Left cardiac atrium (tissue), 4 donors: Measurements from ENCODE around the gene ZNF384. TPM values are rescaled to one million over a fixed set of nuclear protein-coding genes. Genes with fewer than 3 reads are reported as not detected.

ENCODE experiments used
- ATAC-seq, 2 donors: fragments of 200-7000 bp; cut with Tn5 transposase; one replicate each; pipeline ENCODE4 v1.9.1; 2020; ENCODE audit warnings: mild to moderate bottlenecking in 2 of 2, moderate library complexity in 2 of 2
- DNase-seq: peaks from one replicate; pipeline ENCODE4 v3.0.0-alpha.2; 2020
- intact Hi-C, 2 donors: fragments of 100-400 bp; cut with DNase I; formaldehyde crosslinking; loops; one replicate each; pipeline versions ENCODE4 v1.14.1 to v1.15.1; 2022 to 2023
- total RNA-seq, 2 donors: library from RNA; stranded (reverse); fragmentation: NEBNext Ultra II Directional; extraction: Animal tissue kit (Norgen Biotek cat#: 25700); gene quantifications; one replicate each; pipeline ENCODE4 v1.2.1, GENCODE V29; 2021
- donor health status: DM: no; HTN: yes; CAD: no.
- donor health status: DM: no; HTN: yes; CAD: no; lungs with severe emphysema.
- donor health status: DM: yes; HTN: yes; CAD: no.
- donor health status: Dilated cardiomyopathy.

ZNF384 gene
- total RNA-seq, 2 donors from 2014 or later = 28.3 to 31.2 TPM

DNA sequence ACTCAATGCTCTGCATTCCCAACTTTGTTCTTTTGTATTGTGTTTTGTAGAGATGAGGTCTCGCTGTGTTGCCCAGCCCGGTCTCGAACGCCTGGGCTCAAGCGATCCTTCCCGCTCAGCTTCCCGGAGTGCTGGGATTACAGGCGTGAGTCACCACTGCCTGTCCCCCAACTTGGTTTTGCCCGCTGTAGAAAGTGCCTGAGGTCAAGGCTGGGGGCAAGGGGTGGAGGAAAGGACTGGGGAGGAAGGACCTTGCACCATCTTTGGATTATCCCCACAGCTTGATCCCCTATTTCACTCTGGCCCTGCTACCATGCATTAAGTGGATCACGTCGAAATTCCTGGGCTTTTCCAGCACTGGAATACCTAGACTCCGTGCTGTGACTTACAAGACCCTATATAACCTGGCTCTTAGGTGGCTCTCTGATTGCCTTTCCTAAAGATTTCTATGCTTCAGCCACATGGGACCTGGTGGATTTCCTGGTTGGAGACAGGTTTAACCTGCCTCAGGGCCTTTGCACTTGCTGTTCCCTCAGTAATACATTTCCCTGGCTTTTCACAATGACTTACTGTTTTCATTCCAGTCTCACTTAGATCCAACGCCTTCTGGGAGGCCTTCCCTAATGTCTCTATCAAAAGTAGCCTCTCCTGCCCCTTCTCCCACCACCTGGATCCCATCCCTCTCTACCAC lies 12.0 kb upstream of the ZNF384 start:
- intact Hi-C loops = no loop called here
- no peak for ATAC-seq
- DNase-seq = no peak

DNA sequence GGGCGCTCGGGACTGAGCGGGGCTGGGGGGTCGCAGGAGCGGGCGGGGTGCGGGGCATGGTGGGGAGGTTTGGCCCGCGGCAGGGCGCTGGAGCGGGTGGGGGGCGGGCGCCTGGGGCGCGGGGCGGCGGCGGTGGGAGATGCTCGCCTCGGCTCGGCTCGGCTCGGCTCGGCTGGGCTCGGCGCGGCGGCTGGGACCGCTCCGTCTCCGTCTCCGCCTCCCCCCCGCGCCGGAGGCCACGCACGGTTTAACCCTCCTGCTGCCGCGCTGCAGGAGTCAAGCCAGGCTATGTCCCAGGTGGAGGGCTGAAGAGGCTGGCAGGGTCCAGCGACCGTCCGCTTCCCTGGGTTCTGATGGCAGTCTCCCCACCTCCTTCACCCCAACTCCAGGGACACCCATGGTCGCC lies 11.5 kb upstream of the ZNF384 start, which contains the start of gene PIANP:
TSS of gene PIANP (minus strand) at position 170 of the 406 bp plus-strand sequence. CDS start 2,754 bp downstream, outside the sequence.
- peak; percentile 45 for DNase-seq
- intact Hi-C loops = no loop called here
- peak; percentile 84 to 86 for ATAC-seq

DNA sequence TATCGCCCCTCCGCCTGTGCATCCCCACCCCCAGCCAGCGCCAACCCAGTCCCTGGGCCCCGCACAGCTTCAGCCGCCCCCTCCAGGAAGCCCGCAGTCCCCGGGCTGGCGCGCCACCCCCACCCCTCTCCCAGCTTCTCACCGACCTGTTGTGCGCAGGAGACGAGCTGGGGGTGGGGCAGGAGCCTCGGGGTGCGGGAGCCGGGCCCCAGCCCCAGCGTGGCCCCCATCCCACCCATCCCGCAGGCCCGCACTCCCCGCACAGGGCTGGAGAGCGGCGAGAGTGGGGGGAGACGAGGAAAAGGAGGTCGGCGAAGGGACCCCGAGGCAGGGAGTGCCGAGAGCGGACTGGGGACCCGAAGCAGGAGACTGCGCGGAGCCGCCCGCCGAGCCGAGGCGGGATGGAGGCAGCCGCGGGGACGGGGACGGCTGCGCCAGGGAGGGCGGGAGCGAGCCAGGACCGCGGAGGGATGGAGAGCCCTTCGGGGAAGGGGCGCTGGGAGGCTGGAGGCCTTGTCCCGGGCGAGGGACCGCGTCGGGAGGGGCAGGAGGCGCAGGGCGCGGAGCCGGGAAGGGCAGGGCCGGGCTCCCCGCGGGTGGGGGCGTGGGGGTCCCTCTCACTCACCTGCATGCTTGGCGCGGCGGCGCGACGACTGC lies 10.9 kb upstream of the ZNF384 start:
- ATAC-seq = peak; percentile 29 to 55
- intact Hi-C loops = loop anchor here in 1 of 2 donors (10.0 kb wide), 1 partner anchor 85 kb away; no protein-coding TSS in a partner anchor
- DNase-seq = no peak

DNA sequence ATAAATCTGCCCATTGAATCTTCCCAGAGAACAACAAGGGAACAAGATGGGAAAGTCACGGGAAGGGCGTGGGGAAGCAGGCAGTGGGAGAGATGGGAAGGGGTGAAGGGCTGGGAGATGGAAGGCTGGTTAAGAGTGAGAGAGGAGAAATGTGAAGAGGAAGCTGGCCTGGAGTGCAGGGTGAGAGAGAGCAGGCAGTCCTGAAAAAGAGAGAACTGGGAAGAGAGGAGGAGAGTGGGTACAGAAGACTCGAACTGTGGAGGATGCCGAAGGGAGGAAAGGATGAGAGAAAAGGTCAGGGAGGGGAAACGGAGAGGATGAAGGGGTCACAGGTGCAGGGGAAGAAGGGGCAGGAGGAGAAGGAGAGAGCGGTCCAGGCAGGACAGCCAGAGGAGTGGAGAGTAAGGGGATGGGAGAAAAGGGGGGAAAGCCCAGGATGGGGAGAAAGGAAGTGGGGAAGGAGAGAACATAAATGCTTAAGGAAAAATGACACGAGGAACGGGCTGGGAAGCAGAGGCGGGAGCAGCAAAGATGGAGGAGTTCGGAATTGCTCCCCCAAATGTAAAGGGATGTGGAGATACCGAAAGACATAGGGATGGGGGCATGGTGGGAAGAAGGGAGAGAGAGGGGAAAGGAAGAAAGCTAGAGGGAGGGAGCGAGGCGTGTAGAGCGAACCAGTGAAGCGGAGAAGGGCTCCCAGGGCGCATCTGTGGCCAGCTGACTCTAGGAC lies 10.2 kb upstream of the ZNF384 start:
- intact Hi-C loops = loop anchor here in 1 of 2 donors (10.0 kb wide), 1 partner anchor 85 kb away; no protein-coding TSS in a partner anchor
- ATAC-seq (no peak), DNase-seq (no peak)

DNA sequence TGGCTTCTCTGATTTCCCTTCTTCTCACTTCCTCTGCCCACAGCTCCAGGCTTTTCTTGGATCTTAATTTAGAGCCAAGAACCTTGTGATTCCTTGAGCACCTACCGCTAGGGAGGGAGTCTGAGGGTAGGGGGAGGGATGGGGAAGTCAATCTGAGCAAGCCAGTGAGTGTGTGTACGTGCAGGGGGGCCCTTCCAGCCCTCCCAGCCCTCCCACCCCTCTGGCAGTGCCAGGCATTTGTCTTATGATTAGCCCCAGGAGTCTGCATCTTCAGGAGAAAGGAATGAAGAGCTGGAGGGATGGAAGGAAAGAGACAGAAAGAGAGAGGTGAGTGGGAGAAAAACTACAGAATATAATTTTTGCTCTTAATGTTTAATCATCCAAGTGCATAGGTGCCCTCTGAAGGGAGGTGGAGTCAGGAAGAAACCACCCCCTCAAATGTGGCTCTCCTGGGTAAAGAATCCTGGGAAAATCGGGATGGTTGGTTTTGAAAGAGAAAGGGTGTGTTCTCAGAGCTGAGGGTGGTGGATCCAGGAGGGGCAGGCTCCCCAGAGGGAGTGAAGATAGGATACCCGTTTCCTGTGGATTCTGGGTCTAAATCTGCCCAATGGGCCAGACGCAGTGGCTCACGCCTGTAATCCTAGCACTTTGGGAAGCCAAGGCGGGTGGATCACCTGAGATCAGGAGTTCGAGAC lies 9.3 kb upstream of the ZNF384 start:
- DNase-seq (no peak), ATAC-seq (no peak)
- intact Hi-C loops = loop anchor here in 1 of 2 donors (10.0 kb wide), 1 partner anchor 84 kb away; no protein-coding TSS in a partner anchor

DNA sequence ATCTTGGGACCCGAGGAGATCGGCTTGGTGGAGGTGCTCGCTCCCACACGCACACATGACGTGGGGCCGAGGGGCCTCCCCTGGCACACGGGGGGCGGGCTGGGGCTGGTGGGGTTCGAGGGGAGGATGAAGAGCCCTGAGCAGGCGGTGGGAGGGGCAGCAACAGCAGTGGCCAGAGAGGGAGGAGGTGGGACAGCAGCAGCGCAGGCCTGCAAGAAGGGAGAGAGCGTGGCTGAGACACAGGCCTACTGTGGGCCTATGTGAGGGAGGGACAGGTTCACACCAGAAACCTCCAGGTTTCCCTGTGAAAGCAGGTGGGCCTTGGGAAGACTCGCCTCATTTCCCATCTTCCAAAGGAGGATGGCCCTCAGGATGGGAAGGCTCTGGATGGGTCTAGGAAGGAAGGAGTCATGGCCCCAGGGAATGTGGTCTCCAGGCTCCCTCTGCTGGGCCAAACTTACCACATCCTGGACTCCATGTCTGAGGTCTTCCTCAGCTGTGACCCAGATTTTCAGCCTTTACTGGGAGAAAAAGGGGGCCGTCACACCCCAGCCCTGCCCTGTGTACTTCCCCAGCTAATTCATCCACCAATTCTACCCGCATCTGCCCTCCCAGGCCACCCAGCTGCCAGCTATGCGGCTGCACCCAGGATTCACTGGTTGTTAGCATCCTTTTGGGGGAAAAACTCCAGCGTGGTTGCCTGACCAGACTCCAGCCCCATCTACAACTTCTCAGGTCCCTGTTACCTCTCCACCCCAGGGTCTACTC lies 8.6 kb upstream of the ZNF384 start:
- DNase-seq (no peak), ATAC-seq (no peak)
- intact Hi-C loops = loop anchor here in 1 of 2 donors (10.0 kb wide), 1 partner anchor 83 kb away; no protein-coding TSS in a partner anchor

DNA sequence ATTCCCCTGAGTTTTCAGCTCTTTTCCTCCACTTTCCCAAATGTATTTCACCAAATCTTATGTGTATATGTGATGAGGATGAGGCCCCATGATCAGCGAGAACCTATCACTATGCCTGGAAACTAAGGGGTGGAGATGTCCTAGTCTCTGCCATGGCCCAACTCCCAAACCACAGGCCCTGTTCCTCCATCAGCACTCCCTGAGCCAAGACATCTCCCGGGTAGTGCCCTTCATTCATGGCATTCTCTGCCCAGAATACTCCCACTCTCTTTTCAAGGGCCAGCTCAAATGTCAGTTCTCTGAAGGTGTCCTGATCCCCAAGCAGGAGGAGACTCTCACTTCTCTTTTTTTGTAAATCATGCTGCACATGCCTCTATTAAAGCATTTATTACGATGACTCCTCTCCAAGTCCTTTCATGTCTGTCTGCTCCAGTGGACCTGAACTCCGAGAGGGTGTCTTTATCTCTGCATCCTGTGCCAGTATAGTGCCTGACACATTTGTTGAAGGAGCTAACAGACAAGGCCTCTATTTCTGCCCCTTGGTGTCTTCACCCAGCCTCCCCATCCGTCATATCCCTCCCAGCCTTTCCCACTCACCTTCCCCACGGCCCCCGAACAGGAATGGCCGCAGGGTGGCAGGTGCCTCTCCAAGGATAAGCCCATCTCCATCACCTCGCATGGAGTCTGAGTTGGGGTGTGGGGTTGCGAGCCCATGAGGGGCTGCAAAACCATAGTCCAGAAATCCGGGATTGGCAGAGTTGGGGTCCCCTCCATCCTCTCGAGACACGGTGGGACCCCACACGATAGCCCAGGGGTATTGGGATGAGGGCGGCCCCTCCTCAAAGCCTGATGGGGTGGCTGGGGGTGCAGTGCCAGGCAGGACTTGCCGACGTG lies 7.8 kb upstream of the ZNF384 start:
- intact Hi-C loops = loop anchor here in 1 of 2 donors (10.0 kb wide), 1 partner anchor 82 kb away; no protein-coding TSS in a partner anchor
- DNase-seq (no peak), ATAC-seq (no peak)

DNA sequence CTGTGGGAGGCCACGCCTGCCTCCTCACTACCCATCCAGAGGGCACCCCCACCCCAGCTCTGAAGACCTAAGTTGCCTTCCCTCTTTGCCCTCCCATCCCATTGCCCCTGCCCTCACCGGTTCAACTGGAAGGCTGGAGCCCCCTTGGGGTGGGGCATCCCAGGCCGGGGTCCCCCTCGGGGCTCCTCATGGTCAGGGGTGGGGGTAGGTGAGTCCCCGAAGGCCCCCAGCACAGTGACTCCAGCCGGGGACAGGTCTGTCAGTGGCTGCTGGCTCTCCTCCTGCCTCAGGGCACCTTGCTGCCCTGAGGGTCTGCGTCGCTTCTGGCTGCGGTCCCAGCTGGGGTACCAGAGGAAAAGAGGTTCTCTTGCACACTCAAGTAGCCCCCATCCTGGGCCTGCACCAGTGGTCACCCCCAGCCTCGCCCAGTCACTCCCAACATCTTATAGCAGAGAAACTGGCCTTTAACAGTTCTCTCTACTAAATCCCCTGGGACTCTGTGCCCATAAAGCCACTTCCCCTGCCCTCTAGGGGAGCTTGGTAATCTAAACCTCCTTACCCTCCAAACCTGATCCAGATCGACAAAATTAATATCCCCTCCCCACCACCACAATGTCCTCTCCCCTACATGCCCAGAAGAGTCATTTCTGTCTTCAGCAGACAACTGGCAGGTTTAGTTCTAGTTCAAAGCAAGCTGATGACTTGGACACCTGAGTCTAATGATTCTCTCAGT lies 6.3 kb upstream of the ZNF384 start:
- DNase-seq = no peak
- intact Hi-C loops = loop anchor here in 1 of 2 donors (10.0 kb wide), 1 partner anchor 81 kb away; no protein-coding TSS in a partner anchor
- ATAC-seq = no peak

DNA sequence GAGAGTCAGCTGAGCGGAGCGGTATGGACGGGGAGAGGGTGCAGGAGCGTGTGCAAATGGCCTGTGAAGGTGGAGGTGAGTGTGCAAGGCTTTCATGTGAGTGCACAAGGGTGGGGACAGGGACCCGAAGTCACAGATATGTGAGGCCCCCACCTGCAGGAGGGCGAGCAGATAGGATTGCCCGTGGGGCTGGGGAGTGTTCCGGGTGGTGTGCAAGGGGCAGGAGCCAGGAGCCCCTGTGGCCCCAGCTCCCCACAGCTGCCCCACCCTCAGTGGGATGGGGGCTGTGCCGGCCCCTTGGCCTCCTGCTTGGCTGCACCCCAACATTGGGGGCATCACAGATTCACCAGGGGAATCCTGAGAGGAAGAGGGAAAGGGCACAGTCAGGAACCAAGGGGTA lies 5.5 kb upstream of the ZNF384 start:
- intact Hi-C loops = loop anchor here in 1 of 2 donors (10.0 kb wide), 1 partner anchor 80 kb away; no protein-coding TSS in a partner anchor
- ATAC-seq (no peak), DNase-seq (no peak)

DNA sequence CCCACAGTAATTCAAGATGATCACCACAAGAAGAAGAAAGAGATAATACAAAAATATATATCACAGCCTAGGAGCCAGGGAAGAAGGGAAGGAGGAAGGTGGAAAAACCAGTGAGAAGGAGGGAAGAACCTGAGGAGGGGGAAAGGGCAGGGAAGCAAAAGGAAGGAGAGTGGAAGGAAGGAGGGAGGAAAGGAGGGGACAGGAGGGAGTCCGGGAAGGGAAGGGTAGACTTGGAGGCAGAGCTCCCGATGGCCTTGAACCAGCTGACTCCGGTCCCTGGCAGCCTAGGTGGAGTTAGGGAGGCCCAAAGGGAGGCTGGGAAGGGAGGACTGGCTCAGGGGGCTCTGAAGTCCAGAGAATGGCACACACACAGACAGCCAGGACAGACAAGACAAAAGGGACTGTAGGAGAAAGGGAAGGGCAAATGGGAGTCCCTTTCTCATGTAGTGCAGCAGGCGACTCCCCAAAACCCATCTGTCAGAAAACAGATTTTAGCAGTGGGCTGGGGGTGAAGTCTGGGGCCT lies 4.7 kb upstream of the ZNF384 start:
- DNase-seq (no peak), ATAC-seq (no peak)
- intact Hi-C loops = loop anchor here in 1 of 2 donors (10.0 kb wide), 1 partner anchor 79 kb away; no protein-coding TSS in a partner anchor

DNA sequence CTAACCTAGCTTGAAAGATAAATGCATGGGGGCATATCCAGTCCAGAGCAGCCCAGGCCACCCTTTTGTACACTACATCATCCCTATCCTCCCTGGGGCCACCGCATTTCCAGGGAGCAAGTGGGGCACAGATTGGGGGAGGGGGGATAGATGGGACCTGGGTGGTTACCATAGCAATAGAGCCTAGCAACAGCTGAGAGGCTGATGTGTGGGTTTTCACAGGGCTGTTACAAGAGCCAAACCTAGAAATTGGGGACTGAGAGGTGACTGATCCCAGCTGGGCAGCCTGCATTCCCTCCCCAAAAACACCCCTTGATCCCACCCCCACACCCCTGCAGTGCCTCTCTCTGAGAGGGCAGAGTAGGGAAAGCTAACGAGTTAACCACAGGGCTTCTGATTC lies 3.7 kb upstream of the ZNF384 start:
- intact Hi-C loops = loop anchor here in 1 of 2 donors (10.0 kb wide), 1 partner anchor 78 kb away; no protein-coding TSS in a partner anchor
- DNase-seq (no peak), ATAC-seq (no peak)

DNA sequence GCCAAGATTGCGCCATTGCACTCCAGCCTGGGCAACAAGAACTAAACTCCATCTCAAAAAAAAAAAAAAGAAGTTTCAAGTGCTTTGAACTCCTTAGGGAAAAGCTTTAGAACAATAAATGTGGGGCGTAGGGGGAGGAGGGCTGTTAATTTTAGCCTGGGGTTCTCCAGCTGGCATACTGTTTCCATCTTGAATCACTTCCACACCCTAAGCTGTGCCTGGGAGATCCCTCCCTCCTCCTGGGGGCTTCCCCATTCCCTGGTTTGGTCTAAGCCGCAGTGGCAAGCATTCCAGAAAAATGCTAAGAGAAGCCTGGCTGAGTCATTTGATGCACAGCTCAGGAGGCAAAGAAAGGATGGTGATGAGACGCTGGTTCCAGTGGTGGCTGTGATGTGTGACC lies 2.3 kb upstream of the ZNF384 start:
- ATAC-seq (no peak), DNase-seq (no peak)
- intact Hi-C loops = loop anchor here in 1 of 2 donors (10.0 kb wide), 1 partner anchor 77 kb away; no protein-coding TSS in a partner anchor

DNA sequence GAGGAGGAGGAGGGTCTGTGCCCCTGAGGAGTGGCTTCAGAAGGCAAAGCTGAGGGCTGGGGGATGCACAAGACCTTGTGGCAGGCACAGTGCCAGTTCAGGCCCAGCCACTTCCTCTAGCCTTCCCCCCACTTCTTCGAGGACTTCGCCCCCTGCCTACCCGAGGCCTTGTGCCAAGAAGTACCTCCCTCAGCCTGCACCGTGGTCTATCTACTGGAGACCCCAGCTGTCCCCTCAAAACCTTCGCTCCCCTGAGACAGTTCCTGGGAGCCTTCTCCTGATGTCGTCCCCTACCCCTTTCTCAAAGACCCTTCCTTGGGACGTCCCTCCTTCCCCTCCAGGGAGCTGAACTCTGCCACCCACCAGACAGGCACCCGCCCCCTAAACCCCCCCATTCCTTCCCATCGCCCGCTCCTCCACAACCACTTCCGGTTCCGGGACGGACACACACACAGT lies 604 bp downstream of the ZNF384 start:
- peak; percentile 50 for DNase-seq
- ATAC-seq = peak in 1 of 2 donors; percentile 0
- intact Hi-C loops = no loop called here

DNA sequence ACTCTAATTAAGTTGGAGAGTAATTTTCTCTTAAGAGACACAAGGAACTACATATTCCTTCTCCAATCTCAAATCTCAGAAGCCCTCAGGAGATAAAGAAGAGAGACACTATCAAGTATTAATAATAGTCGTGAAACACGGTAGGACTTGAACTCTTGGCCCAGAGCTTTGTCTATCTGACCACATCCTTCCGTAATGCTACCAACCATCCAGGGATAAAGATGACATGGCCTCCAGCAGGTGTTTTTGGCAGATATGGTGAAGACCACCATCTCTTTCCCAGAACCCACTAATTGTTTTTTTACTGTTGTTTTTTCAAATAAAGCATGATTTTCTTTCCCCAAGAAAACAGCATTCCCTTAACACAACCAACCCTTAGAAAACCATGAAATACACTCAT lies 3.4 kb downstream of the ZNF384 start:
- intact Hi-C loops = no loop called here
- ATAC-seq = no peak
- DNase-seq = no peak

DNA sequence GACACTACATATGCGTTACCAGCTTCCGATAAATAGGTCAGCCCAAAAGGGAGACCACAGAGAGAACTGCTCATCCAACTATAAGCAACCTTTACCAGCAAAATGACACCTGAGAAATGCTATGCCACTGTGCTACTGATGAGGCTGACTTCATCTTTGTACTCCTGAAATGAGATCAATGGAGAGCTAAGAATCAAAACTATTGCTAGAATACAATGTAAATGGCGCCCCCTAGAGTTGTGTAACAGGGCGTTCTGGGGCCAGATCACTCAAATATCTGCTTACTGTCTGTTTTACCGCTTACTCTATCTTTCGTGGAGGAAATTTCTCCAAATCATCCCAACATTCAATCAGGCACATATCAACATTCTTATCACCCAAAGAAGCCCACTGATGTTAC lies 4.6 kb downstream of the ZNF384 start:
- DNase-seq = no peak
- intact Hi-C loops = no loop called here

DNA sequence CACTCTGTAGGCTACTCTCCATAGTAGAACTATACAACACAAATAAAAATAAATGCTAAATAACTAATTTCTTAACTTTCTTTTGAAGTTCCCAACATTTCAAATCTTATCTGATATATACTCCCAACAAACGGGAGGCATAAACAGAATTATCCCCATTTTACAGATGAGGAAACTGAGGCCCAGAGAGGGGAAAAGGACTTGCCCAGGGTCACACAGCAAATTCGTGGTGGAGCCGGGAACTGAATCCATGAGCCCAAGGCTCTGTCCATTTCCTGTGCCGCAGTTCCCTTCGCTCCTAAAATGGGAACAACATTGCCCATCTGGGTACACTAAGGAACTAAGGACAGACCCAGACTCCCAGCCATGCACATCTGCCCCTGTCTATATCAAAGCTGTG lies 12.2 kb downstream of the ZNF384 start:
- intact Hi-C loops = no loop called here
- no peak for DNase-seq
- no peak for ATAC-seq

More for the DNA sequence above, 4.6 kb downstream of the ZNF384 start:
- ATAC-seq = no peak
